ENCODE measurements around the gene ATP5F1D. TPM values are rescaled to one million over a fixed set of nuclear protein-coding genes. Genes with fewer than 3 reads are reported as not detected.

ATP5F1D gene
- total and polyA plus RNA-seq, 2 of the 13 experiments (the other 11 are each of a cell fraction or from before 2014, with no cell fraction given) = 39.4 to 78.7 TPM

- peak; percentile 46; the same call in 1 of the 2 replicates for TF ChIP-seq RBFOX2 (IDR thresholded peaks at IDR 0.05; ENCODE audit: low read depth, low read length)
- TF ChIP-seq ZNF414 (CRISPR knock-in tag; IDR thresholded peaks at IDR 0.05) = no peak; the same call in 1 of the 2 replicates
- TF ChIP-seq ARNT2 (CRISPR knock-in tag; IDR thresholded peaks at IDR 0.05; ENCODE audit: low read depth) = no peak
- TF ChIP-seq MAZ (IDR thresholded peaks at IDR 0.05; ENCODE audit: borderline replicate concordance, low read depth, low read length) = peak; percentile 27; the same call in 1 of the 2 replicates
- no peak for TF ChIP-seq MAZ (CRISPR knock-in tag; IDR thresholded peaks at IDR 0.05; ENCODE audit: low read depth)
- peak; percentile 33; the same call in 1 of the 2 replicates for TF ChIP-seq ETV5 (CRISPR knock-in tag; IDR thresholded peaks at IDR 0.05; ENCODE audit: borderline replicate concordance)
- TF ChIP-seq, protein P1, sequence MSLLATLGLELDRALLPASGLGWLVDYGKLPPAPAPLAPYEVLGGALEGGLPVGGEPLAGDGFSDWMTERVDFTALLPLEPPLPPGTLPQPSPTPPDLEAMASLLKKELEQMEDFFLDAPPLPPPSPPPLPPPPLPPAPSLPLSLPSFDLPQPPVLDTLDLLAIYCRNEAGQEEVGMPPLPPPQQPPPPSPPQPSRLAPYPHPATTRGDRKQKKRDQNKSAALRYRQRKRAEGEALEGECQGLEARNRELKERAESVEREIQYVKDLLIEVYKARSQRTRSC (CRISPR knock-in tag; IDR thresholded peaks at IDR 0.05; ENCODE audit: low read depth) = no peak
- no peak for TF ChIP-seq GTF2F1 (IDR thresholded peaks at IDR 0.05; ENCODE audit: low read length)
- no peak for TF ChIP-seq TBX3 (IDR thresholded peaks at IDR 0.05; ENCODE audit: borderline replicate concordance)
- no peak for TF ChIP-seq MTA3 (CRISPR knock-in tag; IDR thresholded peaks at IDR 0.05)
- TF ChIP-seq, protein P2, sequence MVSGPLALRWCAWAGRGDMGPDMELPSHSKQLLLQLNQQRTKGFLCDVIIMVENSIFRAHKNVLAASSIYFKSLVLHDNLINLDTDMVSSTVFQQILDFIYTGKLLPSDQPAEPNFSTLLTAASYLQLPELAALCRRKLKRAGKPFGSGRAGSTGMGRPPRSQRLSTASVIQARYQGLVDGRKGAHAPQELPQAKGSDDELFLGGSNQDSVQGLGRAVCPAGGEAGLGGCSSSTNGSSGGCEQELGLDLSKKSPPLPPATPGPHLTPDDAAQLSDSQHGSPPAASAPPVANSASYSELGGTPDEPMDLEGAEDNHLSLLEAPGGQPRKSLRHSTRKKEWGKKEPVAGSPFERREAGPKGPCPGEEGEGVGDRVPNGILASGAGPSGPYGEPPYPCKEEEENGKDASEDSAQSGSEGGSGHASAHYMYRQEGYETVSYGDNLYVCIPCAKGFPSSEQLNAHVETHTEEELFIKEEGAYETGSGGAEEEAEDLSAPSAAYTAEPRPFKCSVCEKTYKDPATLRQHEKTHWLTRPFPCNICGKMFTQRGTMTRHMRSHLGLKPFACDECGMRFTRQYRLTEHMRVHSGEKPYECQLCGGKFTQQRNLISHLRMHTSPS (CRISPR knock-in tag; IDR thresholded peaks at IDR 0.05; ENCODE audit: low read depth) = no peak
- 0 out of 2 replicates have a peak, but pooled peaks have one; percentile 14 for TF ChIP-seq SAFB2 (CRISPR knock-in tag; IDR thresholded peaks at IDR 0.05; ENCODE audit: borderline replicate concordance, low read depth)
- TF ChIP-seq MNT (IDR thresholded peaks at IDR 0.05) = no peak
- TF ChIP-seq ZNF234 (CRISPR knock-in tag; conservative IDR thresholded peaks at IDR 0.05) = no peak
- no peak for TF ChIP-seq ZNF709 (CRISPR knock-in tag; IDR thresholded peaks at IDR 0.05)
- no peak for TF ChIP-seq KAT2B (IDR thresholded peaks at IDR 0.05; ENCODE audit: borderline replicate concordance, low read depth, low read length)
- TF ChIP-seq MTA1 (CRISPR knock-in tag; IDR thresholded peaks at IDR 0.05; ENCODE audit: borderline replicate concordance) = peak; percentile 50; the same call in 1 of the 2 replicates
- no peak for TF ChIP-seq GATA4 (IDR thresholded peaks at IDR 0.05; ENCODE audit: borderline replicate concordance, low read depth)
- TF ChIP-seq CERS6 (CRISPR knock-in tag; IDR thresholded peaks at IDR 0.05) = no peak
- no peak for TF ChIP-seq ZNF510 (CRISPR knock-in tag; IDR thresholded peaks at IDR 0.05; ENCODE audit: low read depth)
- no peak for TF ChIP-seq LRRFIP1 (CRISPR knock-in tag; conservative IDR thresholded peaks at IDR 0.05)
Observed at GRCh38 chr19:1245494-1246264, 4.1 kb downstream of the ATP5F1D start (continued).

Data from HepG2 (cell line).